HG03039 (cell line): ENCODE data around the gene TCERG1L.

Experiments
- ATAC-seq: cut with Tn5 transposase; IDR thresholded peaks from one replicate; pipeline ENCODE4 v1.9.1; 2021; ENCODE audit warnings: mild to moderate bottlenecking, moderate library complexity; ENCODE audit not compliant: unreplicated experiment

TCERG1L gene

GRCh38 chr10:131077724-131078123, 233.8 kb downstream of the TCERG1L start:
- no peak for ATAC-seq

- ATAC-seq = no peak
These were observed 234.5 kb downstream of the TCERG1L start for GRCh38 chr10:131077031-131077430.

GRCh38 chr10:131076356-131076755, 235.2 kb downstream of the TCERG1L start:
- no peak for ATAC-seq

DNA sequence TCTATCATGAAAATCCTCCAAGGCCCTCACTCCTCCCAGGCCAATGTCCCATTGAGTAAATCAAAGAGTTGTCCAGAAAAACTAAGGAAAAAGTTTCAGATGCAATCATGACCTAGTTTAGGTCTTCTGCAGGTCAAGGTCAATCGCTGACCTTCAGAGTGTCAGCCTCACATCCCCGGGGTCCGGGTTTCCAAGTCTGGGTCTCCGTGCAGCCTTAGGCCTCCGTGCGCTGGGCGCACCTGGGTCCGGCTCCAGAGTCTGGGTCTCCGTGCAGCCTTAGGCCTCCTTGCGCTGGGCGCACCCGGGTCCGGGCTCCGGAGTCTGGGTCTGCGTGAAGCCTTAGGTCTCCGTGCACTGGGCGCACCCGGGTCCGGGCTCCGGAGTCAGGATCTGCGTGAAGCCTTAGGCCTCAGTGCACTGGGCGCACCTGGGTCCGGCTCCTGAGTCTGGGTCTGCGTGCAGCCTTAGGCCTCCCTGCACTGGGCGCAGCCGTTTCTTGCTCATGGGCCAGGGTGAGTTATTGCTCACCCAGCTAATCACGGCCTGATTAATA, 236.2 kb downstream of the TCERG1L start:
- ATAC-seq = no peak

GRCh38 chr10:131074682-131075081, 236.8 kb downstream of the TCERG1L start:
- ATAC-seq = no peak

DNA sequence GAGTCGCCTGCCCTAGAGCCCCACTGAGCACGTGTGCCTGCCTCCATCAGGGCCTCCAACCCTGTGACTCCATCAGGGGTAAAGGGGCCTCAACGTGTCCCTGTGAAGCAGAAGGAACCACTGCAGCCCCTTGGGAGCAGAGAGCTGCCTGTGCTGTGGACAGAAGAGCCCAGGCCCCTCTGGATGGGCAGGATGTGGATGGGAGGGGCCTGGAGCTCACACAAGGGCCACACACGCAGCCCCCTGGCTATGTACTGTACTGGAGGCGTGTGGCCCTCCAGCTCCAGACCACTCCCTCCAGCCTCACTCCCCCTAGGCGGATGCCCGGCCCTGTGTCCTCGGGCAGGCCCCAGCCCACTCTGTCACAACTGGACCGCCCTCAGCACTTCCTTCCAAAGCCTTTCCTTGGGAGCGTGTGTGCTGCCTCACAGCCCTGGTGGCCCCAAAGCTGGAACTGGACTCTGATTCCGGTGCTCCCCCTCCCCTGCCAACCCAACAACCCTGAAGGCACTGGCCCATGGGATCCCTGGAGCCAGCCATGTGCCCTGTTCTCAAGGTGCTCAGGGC, 238.0 kb downstream of the TCERG1L start:
- no peak for ATAC-seq

- no peak for ATAC-seq
These were observed 238.7 kb downstream of the TCERG1L start for GRCh38 chr10:131072651-131073468.

DNA sequence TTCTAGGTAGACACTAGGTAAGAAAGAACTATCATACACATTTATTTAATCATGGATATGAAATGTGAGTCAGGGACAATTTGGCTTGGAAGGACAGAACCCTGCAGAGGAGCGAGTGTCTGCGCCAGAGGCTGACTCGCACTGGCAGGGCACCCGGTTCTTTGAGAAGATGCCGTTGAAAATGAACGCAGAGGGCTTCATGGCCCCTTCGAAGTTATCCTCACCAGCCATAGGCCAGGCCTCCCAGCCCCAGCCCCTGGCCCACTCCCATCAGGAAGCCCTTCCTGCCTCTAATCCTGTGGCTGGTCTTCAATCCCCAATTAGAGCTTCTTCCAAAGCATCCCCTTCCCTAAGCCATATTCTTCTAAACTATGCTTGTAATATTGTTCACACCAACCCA, 239.8 kb downstream of the TCERG1L start:
- ATAC-seq = no peak

DNA sequence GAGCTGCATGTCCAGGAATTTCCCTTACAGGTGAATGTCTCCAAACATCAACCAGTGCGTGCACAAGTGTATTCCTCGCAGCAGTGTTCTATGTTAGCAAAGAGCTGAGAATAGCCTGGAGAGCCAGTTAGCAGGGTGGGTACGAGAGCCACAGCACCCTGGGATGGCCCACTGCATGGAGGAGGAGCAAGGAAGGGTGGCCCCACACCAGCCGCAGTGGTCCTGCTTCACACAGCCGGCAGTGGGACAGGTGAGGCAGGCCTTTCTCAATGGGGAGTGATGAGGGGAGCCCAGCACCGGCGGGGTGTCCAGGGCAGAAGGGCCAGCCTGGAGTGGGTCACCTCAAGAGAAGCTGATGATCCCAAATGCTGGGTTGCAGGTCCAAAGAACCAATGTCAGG, 240.7 kb downstream of the TCERG1L start:
- ATAC-seq = no peak

GRCh38 chr10:131068760-131069159, 242.8 kb downstream of the TCERG1L start:
- no peak for ATAC-seq

GRCh38 chr10:131068311-131068710, 243.2 kb downstream of the TCERG1L start:
- no peak for ATAC-seq

DNA sequence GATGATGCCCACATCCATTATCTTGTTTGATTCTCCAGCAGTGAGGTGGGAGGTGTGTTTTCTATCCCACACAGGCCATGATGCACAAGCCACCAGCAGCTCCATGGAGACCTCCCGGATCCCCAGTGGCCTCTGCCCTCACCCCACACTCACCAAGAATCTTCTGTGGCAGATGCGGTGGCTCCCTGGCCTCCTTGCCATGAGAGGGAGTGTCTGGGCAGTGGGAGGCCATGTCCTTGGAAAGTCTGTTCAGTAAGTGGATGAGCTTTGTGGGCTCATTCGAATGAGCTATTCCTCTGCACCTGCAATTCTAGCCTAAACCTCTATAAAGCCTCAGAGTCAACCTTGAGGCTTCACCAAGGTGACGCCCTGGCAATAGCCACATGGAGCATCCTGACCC, 243.8 kb downstream of the TCERG1L start:
- ATAC-seq = no peak

DNA sequence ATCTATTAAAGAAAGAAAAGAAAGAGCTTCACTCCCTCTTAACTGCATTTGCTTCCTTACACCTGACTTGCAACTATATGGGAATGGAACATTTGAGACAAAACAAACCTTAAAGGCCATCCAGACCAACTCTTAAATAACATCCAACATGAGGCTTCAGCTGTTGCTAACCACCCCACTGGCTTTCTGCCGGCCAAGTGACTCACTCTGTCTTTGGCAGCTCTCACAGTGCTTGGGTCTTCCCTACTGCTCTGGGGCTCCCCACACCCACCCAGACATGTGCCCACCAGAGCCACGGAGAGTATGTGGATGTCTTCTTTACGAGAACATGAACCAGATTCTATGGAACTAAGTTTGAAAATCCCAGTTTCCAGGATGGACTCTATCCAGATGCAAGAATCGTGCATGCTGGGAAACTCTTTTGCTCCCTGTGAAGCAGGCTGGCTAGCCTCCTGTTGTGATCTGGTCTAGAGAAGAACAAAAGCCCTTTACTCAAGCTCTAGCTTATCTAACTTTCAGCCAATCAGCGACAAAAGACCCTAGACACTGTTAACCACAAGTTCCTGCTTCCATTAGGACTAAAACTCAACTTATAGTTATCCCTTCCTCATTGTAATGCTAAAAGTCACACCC, 245.7 kb downstream of the TCERG1L start:
- no peak for ATAC-seq

- no peak for ATAC-seq
These were observed 248.2 kb downstream of the TCERG1L start for GRCh38 chr10:131063311-131063710.

GRCh38 chr10:131062621-131063260, 248.8 kb downstream of the TCERG1L start:
- ATAC-seq = no peak

DNA sequence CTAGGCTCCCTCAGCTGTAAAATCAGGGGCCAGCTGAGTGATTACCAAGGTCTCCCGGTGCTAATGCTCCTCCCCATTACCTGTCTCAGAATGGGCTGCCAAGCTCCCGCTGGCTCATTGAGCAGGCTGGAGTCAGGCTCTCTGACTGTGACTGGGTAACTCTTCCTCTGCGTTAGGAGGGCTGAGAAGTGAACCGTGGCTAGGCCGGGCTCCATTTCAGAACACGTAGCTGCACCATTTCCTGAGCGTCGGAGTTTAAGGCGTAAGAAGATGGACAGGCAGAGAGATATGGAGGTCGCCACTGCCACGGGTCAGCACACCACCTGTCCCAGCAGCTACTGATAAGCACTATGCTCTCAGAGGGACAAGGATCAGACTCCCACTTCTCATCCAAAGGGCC, 250.3 kb downstream of the TCERG1L start:
- ATAC-seq = no peak

DNA sequence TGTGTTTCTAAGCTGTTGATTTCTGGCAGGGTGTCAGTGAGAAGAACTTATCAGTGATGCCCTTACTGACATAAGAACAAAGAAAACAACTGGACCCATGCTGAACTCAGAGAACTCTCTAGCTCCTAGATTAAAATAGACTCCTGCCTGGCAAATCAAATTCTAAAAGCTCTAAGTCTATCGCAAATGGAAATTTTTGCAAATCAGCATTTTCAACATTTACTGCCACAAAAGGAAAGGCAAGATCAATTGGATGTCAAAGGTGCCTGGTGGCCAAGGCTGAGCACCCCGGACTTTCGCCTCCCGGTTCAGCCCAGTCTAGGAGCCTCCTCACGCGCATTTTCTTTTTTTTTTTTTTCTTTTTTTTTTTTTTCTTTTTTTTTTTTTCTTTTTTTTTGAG, 251.6 kb downstream of the TCERG1L start:
- no peak for ATAC-seq

- ATAC-seq = no peak
These were observed 252.7 kb downstream of the TCERG1L start for GRCh38 chr10:131058799-131059198.

DNA sequence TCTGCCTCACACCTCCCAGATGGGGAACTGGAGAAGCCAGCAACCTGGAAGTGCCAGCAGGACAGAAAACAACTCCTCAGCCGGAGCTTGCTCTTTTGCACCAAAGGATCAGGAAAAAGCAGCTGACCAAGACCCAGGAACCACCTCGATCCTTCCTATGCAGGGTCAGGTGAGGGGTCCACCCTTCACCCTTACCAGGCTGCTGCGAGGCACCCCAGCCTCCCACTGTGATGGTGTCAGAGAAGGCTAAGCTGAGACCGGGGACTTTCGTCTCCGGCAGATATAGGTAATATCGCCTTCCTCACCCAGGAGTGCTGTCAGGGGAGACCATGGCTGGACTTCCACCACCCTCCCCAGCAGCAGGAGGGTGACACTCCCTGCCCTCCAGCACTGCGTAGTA, 254.7 kb downstream of the TCERG1L start:
- no peak for ATAC-seq

- no peak for ATAC-seq
These were observed 255.4 kb downstream of the TCERG1L start for GRCh38 chr10:131056091-131056579.

DNA sequence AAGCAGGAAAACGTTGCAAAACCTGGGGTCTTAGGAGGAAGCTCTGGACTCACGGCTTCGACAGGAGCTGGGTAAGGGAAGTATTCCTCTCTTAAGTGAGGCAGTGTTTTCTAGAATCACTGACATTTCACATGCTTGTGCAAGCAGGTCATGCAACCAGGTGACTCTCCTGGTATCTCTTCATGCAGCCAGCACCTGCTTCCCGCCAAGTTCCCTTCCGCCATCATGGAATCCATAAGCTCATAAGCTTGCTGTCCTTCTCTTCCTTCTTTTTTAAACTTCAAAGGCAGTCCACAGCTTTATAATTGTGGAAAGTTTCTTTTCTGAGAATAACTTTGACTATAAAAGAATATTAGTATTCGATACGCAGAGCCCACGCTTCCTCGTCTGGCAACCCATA, 256.1 kb downstream of the TCERG1L start:
- no peak for ATAC-seq
